ENCODE data around the gene SLC8A2.

The SLC8A2 gene

DNA sequence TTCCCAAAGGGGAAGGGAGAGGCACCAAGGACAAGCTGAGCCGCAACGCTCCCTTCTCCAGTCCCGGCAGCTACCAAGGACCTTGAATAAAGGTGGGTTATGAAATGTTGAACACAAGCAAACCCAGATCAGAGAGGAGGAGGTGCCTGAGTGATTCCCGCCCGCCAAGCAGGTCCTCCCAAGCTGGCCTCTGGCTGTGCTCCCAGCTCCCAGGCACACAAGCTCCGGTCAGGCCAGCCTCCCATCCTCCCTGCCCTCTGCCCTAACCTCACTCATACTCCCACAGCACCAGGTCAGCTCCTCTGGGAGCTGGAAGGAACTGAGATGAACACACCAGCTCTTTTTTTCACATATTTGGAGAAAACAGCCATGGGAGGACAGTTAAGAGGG lies 39.4 kb upstream of the SLC8A2 start:
- H3K9me3 ChIP-seq (ENCODE audit: control insufficient read depth in 1 of 2, low read length in 2 of 2), result no peaks in the 10 kb centered on the region
- H3K27me3 ChIP-seq (ENCODE audit: low read depth, low read length), result no peaks in the 10 kb centered on the region
- H3K4me1 ChIP-seq (ENCODE audit: control insufficient read depth in 1 of 2, insufficient read depth in 2 of 2, low read length in 2 of 2), result peaks cover 39 to 69% of the 10 kb centered on the region in 2 donors
- peak overlapping the region; percentile 84 for H3K27ac ChIP-seq (ENCODE audit: low read length)
- H3K4me3 ChIP-seq (ENCODE audit: low read depth in 1 of 2, low read length in 2 of 2), result peak overlapping the region in 1 of 2 donors; percentile 2
- peaks cover 3 to 9% of the 10 kb centered on the region in 2 donors for H3K36me3 ChIP-seq (ENCODE audit: control insufficient read depth in 1 of 2, insufficient read depth in 2 of 2, low read length in 2 of 2)

- Histone ChIP-seq H3K4me1 (ENCODE audit: control insufficient read depth in 1 of 2, insufficient read depth in 2 of 2, low read length in 2 of 2) (peaks cover 39 to 69% of the 10 kb centered on the region in 2 donors), H3K27me3 (ENCODE audit: low read depth, low read length) (no peaks in the 10 kb centered on the region), H3K9me3 (ENCODE audit: control insufficient read depth in 1 of 2, low read length in 2 of 2) (no peaks in the 10 kb centered on the region), H3K27ac (ENCODE audit: low read length) (no peak overlapping the region), H3K4me3 (ENCODE audit: low read depth in 1 of 2, low read length in 2 of 2) (peak overlapping the region in 1 of 2 donors; percentile 2), H3K36me3 (ENCODE audit: control insufficient read depth in 1 of 2, insufficient read depth in 2 of 2, low read length in 2 of 2) (peaks cover 3 to 9% of the 10 kb centered on the region in 2 donors)
Measured at GRCh38 chr19:47510516-47511127, 38.9 kb upstream of the SLC8A2 start.

GRCh38 chr19:47509973-47510372 lies 38.3 kb upstream of the SLC8A2 start:
- H3K27ac ChIP-seq (ENCODE audit: low read length), result no peak overlapping the region
- no peaks in the 10 kb centered on the region for H3K9me3 ChIP-seq (ENCODE audit: control insufficient read depth in 1 of 2, low read length in 2 of 2)
- no peak overlapping the region for H3K4me3 ChIP-seq (ENCODE audit: low read depth in 1 of 2, low read length in 2 of 2)
- H3K36me3 ChIP-seq (ENCODE audit: control insufficient read depth in 1 of 2, insufficient read depth in 2 of 2, low read length in 2 of 2), result peaks cover 3 to 16% of the 10 kb centered on the region in 2 donors
- no peaks in the 10 kb centered on the region for H3K27me3 ChIP-seq (ENCODE audit: low read depth, low read length)
- peaks cover 39 to 69% of the 10 kb centered on the region in 2 donors for H3K4me1 ChIP-seq (ENCODE audit: control insufficient read depth in 1 of 2, insufficient read depth in 2 of 2, low read length in 2 of 2)

- Histone ChIP-seq H3K27me3 (ENCODE audit: low read depth, low read length) (no peaks in the 10 kb centered on the region), H3K9me3 (ENCODE audit: control insufficient read depth in 1 of 2, low read length in 2 of 2) (no peaks in the 10 kb centered on the region), H3K4me3 (ENCODE audit: low read depth in 1 of 2, low read length in 2 of 2) (no peak overlapping the region), H3K36me3 (ENCODE audit: control insufficient read depth in 1 of 2, insufficient read depth in 2 of 2, low read length in 2 of 2) (peaks cover 3 to 12% of the 10 kb centered on the region in 2 donors), H3K27ac (ENCODE audit: low read length) (no peak overlapping the region), H3K4me1 (ENCODE audit: control insufficient read depth in 1 of 2, insufficient read depth in 2 of 2, low read length in 2 of 2) (peaks cover 39 to 69% of the 10 kb centered on the region in 2 donors)
Measured at GRCh38 chr19:47509170-47509847, 37.6 kb upstream of the SLC8A2 start.

DNA sequence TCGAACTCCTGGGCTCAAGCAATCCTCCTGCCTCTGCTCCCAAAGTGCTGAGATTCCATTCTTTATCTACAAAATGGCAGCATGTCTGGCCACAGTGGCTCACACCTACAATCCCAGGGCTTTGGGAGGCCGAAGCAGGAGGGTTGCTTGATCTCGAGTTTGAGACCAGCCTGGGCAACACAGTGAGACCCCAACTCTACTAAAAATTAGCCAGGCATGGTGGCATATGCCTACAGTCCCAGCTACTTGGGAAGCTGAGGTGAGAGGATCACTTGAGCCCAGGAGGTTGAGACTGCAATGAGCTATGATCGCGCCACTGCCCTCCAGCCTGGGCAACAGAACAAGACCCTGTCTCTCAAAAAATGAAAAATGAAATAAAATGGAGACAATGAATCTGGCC lies 37.0 kb upstream of the SLC8A2 start:
- H3K9me3 ChIP-seq (ENCODE audit: control insufficient read depth in 1 of 2, low read length in 2 of 2), result no peaks in the 10 kb centered on the region
- H3K27me3 ChIP-seq (ENCODE audit: low read depth, low read length), result no peaks in the 10 kb centered on the region
- no peak overlapping the region for H3K27ac ChIP-seq (ENCODE audit: low read length)
- peaks cover 39 to 63% of the 10 kb centered on the region in 2 donors for H3K4me1 ChIP-seq (ENCODE audit: control insufficient read depth in 1 of 2, insufficient read depth in 2 of 2, low read length in 2 of 2)
- peaks cover 6 to 14% of the 10 kb centered on the region in 2 donors for H3K36me3 ChIP-seq (ENCODE audit: control insufficient read depth in 1 of 2, insufficient read depth in 2 of 2, low read length in 2 of 2)
- no peak overlapping the region for H3K4me3 ChIP-seq (ENCODE audit: low read depth in 1 of 2, low read length in 2 of 2)

- Histone ChIP-seq H3K27me3 (ENCODE audit: low read depth, low read length) (no peaks in the 10 kb centered on the region), H3K27ac (ENCODE audit: low read length) (no peak overlapping the region), H3K4me1 (ENCODE audit: control insufficient read depth in 1 of 2, insufficient read depth in 2 of 2, low read length in 2 of 2) (peaks cover 32 to 56% of the 10 kb centered on the region in 2 donors), H3K9me3 (ENCODE audit: control insufficient read depth in 1 of 2, low read length in 2 of 2) (no peaks in the 10 kb centered on the region), H3K36me3 (ENCODE audit: control insufficient read depth in 1 of 2, insufficient read depth in 2 of 2, low read length in 2 of 2) (peaks cover 13 to 21% of the 10 kb centered on the region in 2 donors), H3K4me3 (ENCODE audit: low read depth in 1 of 2, low read length in 2 of 2) (no peak overlapping the region)
Measured at GRCh38 chr19:47507924-47508553, 36.3 kb upstream of the SLC8A2 start.

DNA sequence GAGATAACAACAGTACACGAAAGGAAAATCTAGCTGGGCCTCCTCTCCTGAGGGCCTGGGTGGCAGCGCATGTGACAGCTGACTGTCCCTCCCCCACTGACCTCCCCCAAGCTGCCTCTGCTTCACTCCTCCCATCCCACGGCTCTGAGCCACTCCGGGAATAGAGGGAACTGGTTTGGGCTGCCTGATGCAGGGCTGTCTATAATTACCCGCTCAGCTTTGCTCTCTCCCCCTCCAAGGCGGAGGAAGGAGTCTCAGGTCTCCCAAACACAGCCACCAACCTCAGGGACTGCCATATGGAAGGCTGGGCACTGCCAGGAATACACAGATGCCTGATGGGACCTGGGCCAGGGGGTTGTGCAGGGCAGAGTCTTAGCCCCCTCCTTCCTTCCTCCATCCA lies 35.3 kb upstream of the SLC8A2 start:
- Histone ChIP-seq H3K36me3 (ENCODE audit: control insufficient read depth in 1 of 2, insufficient read depth in 2 of 2, low read length in 2 of 2) (peaks cover 22 to 28% of the 10 kb centered on the region in 2 donors), H3K27me3 (ENCODE audit: low read depth, low read length) (no peaks in the 10 kb centered on the region), H3K27ac (ENCODE audit: low read length) (no peak overlapping the region), H3K4me1 (ENCODE audit: control insufficient read depth in 1 of 2, insufficient read depth in 2 of 2, low read length in 2 of 2) (peaks cover 22 to 46% of the 10 kb centered on the region in 2 donors), H3K9me3 (ENCODE audit: control insufficient read depth in 1 of 2, low read length in 2 of 2) (no peaks in the 10 kb centered on the region), H3K4me3 (ENCODE audit: low read depth in 1 of 2, low read length in 2 of 2) (no peak overlapping the region)

DNA sequence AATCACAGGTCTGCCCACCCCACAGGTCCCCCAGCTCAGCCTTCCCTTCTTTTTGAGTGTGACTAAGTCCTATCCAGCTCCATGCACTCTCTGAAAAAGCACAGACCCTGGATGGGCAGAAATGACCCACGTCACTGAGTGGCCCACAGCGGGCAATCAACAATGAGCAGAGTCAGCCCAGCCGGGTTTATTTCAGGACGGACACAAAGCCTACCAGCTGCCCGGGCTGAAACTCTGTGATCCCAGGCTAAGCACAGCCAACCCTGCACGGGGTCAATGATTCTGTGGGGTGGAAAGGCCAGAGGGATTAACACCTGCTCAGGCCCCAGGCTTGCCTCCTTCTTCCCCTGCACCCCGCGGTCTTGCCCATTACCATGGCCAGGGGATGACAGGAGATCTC lies 34.8 kb upstream of the SLC8A2 start:
- Histone ChIP-seq H3K9me3 (ENCODE audit: control insufficient read depth in 1 of 2, low read length in 2 of 2) (no peaks in the 10 kb centered on the region), H3K4me1 (ENCODE audit: control insufficient read depth in 1 of 2, insufficient read depth in 2 of 2, low read length in 2 of 2) (peaks cover 17 to 41% of the 10 kb centered on the region in 2 donors), H3K36me3 (ENCODE audit: control insufficient read depth in 1 of 2, insufficient read depth in 2 of 2, low read length in 2 of 2) (peaks cover 22 to 28% of the 10 kb centered on the region in 2 donors), H3K27ac (ENCODE audit: low read length) (no peak overlapping the region), H3K27me3 (ENCODE audit: low read depth, low read length) (no peaks in the 10 kb centered on the region), H3K4me3 (ENCODE audit: low read depth in 1 of 2, low read length in 2 of 2) (no peak overlapping the region)

DNA sequence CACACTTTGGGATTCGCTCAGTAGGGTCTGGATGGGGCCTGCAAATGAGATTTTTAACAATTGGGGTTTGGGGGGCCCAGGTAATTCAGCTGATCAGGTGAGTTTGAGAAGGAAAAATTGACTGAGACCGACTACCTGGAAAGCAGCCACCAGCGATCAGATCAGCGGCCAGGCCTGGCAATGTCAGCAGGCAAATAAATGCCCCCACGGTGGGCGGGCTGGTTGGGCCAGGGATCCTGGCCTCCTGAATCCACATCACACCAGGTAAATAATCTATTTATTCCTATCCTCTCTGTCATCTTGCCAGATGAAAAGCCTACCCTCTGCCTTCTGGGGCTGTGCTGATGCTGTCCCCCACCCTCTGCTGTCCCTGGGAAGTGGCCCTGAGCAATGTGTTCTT lies 33.8 kb upstream of the SLC8A2 start:
- Histone ChIP-seq H3K9me3 (ENCODE audit: control insufficient read depth in 1 of 2, low read length in 2 of 2) (no peaks in the 10 kb centered on the region), H3K27me3 (ENCODE audit: low read depth, low read length) (no peaks in the 10 kb centered on the region), H3K4me3 (ENCODE audit: low read depth in 1 of 2, low read length in 2 of 2) (no peak overlapping the region), H3K36me3 (ENCODE audit: control insufficient read depth in 1 of 2, insufficient read depth in 2 of 2, low read length in 2 of 2) (peaks cover 27 to 31% of the 10 kb centered on the region in 2 donors), H3K27ac (ENCODE audit: low read length) (no peak overlapping the region), H3K4me1 (ENCODE audit: control insufficient read depth in 1 of 2, insufficient read depth in 2 of 2, low read length in 2 of 2) (peaks cover 8 to 31% of the 10 kb centered on the region in 2 donors)

GRCh38 chr19:47503826-47504150 lies 32.1 kb upstream of the SLC8A2 start:
- Histone ChIP-seq H3K4me3 (ENCODE audit: low read depth in 1 of 2, low read length in 2 of 2) (no peak overlapping the region), H3K9me3 (ENCODE audit: control insufficient read depth in 1 of 2, low read length in 2 of 2) (no peaks in the 10 kb centered on the region), H3K27me3 (ENCODE audit: low read depth, low read length) (no peaks in the 10 kb centered on the region), H3K27ac (ENCODE audit: low read length) (no peak overlapping the region), H3K4me1 (ENCODE audit: control insufficient read depth in 1 of 2, insufficient read depth in 2 of 2, low read length in 2 of 2) (peaks cover 0 to 18% of the 10 kb centered on the region in 2 donors), H3K36me3 (ENCODE audit: control insufficient read depth in 1 of 2, insufficient read depth in 2 of 2, low read length in 2 of 2) (peaks cover 42 to 46% of the 10 kb centered on the region in 2 donors)

DNA sequence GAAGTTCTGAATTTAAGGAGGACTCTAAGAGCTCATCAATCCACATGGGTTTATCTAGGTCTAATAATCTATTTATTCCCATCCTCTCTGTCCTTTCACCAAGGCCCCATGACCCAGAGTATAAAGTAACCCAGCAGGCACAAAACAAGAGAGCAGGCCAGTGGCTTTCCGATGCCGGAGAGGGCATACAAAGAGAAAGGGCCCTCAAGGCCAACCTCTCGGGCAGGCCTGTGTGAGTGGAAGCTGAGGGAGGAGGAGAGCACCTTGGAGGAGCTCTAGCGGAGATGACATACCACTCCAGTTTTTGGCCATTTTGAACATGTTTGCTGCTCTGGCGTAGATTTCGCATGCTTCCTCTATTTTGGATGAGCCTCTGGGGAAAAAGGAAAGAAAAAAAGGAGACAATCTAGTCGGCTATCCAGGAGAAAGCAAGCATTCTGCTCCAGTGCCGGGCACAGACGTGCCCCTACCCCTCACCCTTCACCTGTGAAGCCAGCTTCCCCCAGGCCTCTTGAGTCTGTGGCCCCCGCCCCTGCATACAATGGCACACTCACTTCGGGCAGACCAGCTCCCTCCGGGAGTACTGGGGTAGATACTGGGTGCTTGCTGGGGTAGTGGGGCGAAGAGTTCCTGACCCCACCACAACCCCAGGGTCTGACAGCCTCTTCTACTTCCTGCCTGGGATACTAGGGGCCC lies 31.6 kb upstream of the SLC8A2 start:
- Histone ChIP-seq H3K4me1 (ENCODE audit: control insufficient read depth in 1 of 2, insufficient read depth in 2 of 2, low read length in 2 of 2) (peaks cover 0 to 13% of the 10 kb centered on the region in 2 donors), H3K9me3 (ENCODE audit: control insufficient read depth in 1 of 2, low read length in 2 of 2) (no peaks in the 10 kb centered on the region), H3K4me3 (ENCODE audit: low read depth in 1 of 2, low read length in 2 of 2) (no peak overlapping the region), H3K27ac (ENCODE audit: low read length) (no peak overlapping the region), H3K27me3 (ENCODE audit: low read depth, low read length) (no peaks in the 10 kb centered on the region), H3K36me3 (ENCODE audit: control insufficient read depth in 1 of 2, insufficient read depth in 2 of 2, low read length in 2 of 2) (peaks cover 44 to 51% of the 10 kb centered on the region in 2 donors)

All from muscle layer of duodenum (tissue), 2 donors.